HepG2 (cell line): ENCODE data around the gene MCF2L. TPM values are rescaled to one million over a fixed set of nuclear protein-coding genes. Genes with fewer than 3 reads are reported as not detected.
A peak's percentile ranks its signal among the peaks of the same experiment; 100 is the strongest.

Experiments used
- HMGXB3 ChIP-seq: sonication (generic); formaldehyde crosslinking; IDR thresholded peaks from 2 replicates; pipeline ENCODE4 v1.4.0; 2020; ENCODE audit warnings: missing genetic modification reagents, borderline replicate concordance
- USF2 ChIP-seq, 2 experiments: sonication (generic) in 1 of 2; formaldehyde crosslinking in 1 of 2; IDR thresholded peaks; 2 replicates each; pipeline versions ENCODE4 v1.5.1 to v1.6.1; 2011 to 2020; ENCODE audit warnings: borderline replicate concordance in 1 of 2, low read depth in 1 of 2, low read length in 1 of 2, mild to moderate bottlenecking in 1 of 2, missing genetic modification reagents in 1 of 2, moderate library complexity in 1 of 2
- polyA plus RNA-seq, 8 experiments: library from polyadenylated mRNA; depleted of rRNA in 3 of 8; stranded (reverse) in 7 of 8; unstranded in 1 of 8; fragments of >200 nt; fragmentation: Illumina TruSeq in 4 of 8; extraction: Trizol in 4 of 8; gene quantifications; 2 replicates each; pipeline versions ENCODE4 v1.2.1 to v1.2.3, GENCODE V29; 2011 to 2016; ENCODE audit warnings: low read depth in 4 of 8, missing spikeins in 1 of 8, mixed read lengths in 1 of 8; ENCODE audit not compliant: insufficient read depth in 1 of 8
- total RNA-seq, 5 experiments: library from RNA; depleted of rRNA; stranded (reverse); fragments of >200 nt; fragmentation: Illumina TruSeq; extraction: Trizol; gene quantifications; 2 replicates each; pipeline ENCODE4 v1.2.3, GENCODE V29; 2016; ENCODE audit warnings: low read depth in 1 of 5

The MCF2L gene
- total and polyA plus RNA-seq, 2 of the 13 experiments (the other 11 are each of a cell fraction or from before 2014, with no cell fraction given): 19.4 to 28.4 TPM

GRCh38 chr13:113122550-113123225 is 153.7 kb downstream of the MCF2L start, which contains the start of gene F10 (continued):
- TF ChIP-seq USF2 (IDR thresholded peaks at IDR 0.05; ENCODE audit: low read depth, low read length) (no peak), USF2 (CRISPR knock-in tag; IDR thresholded peaks at IDR 0.05; ENCODE audit: borderline replicate concordance) (0 out of 2 replicates have a peak, but pooled peaks have one; percentile 16), HMGXB3 (CRISPR knock-in tag) (no peak)
